HG03571 (cell line): ENCODE measurements around the gene PHACTR3.

Experiments used
- ATAC-seq: cut with Tn5 transposase; IDR thresholded peaks from one replicate; pipeline ENCODE4 v1.9.1; 2021; ENCODE audit not compliant: unreplicated experiment

PHACTR3 gene

GRCh38 chr20:59668926-59669850, 64.8 kb downstream of the PHACTR3 start:
- no peak for ATAC-seq

GRCh38 chr20:59670786-59671492, 66.6 kb downstream of the PHACTR3 start:
- no peak for ATAC-seq

- no peak for ATAC-seq
Measured at GRCh38 chr20:59671661-59672471, 67.5 kb downstream of the PHACTR3 start.

- ATAC-seq, result no peak
Measured at GRCh38 chr20:59672576-59672975, 68.2 kb downstream of the PHACTR3 start.

GRCh38 chr20:59673288-59673997, 69.1 kb downstream of the PHACTR3 start:
- ATAC-seq, result no peak

GRCh38 chr20:59673998-59674445, 69.7 kb downstream of the PHACTR3 start:
- ATAC-seq, result no peak

- no peak for ATAC-seq
Measured at GRCh38 chr20:59676126-59676850, 71.9 kb downstream of the PHACTR3 start.

GRCh38 chr20:59676851-59677182, 72.5 kb downstream of the PHACTR3 start:
- no peak for ATAC-seq

GRCh38 chr20:59677586-59677985, 73.2 kb downstream of the PHACTR3 start:
- ATAC-seq, result no peak

GRCh38 chr20:59678288-59678687, 73.9 kb downstream of the PHACTR3 start:
- ATAC-seq, result no peak

GRCh38 chr20:59678951-59679350, 74.6 kb downstream of the PHACTR3 start:
- ATAC-seq, result no peak

- ATAC-seq, result no peak
Measured at GRCh38 chr20:59680148-59680650, 75.9 kb downstream of the PHACTR3 start.

- no peak for ATAC-seq
Measured at GRCh38 chr20:59680852-59681251, 76.5 kb downstream of the PHACTR3 start.

GRCh38 chr20:59682603-59683002, 78.3 kb downstream of the PHACTR3 start:
- ATAC-seq, result no peak

- ATAC-seq, result no peak
Measured at GRCh38 chr20:59683181-59683580, 78.8 kb downstream of the PHACTR3 start.

GRCh38 chr20:59684685-59685242, 80.4 kb downstream of the PHACTR3 start:
- no peak for ATAC-seq

- ATAC-seq, result no peak
Measured at GRCh38 chr20:59686404-59687346, 82.3 kb downstream of the PHACTR3 start.

GRCh38 chr20:59688356-59688755, 84.0 kb downstream of the PHACTR3 start:
- no peak for ATAC-seq
